Fibroblast of peridontal ligament (primary cell): Measurements from ENCODE around the gene AQP12A.

Source experiments
- DNase-seq: peaks from one replicate; pipeline ENCODE4 v3.0.0-alpha.2; 2010; ENCODE audit errors: extremely low read depth

The AQP12A gene

GRCh38 chr2:240722376-240722775 lies 30.7 kb downstream of the AQP12A start:
- DNase-seq, result no peak

- no peak for DNase-seq
These were observed 31.4 kb downstream of the AQP12A start for GRCh38 chr2:240722796-240723735.

- DNase-seq, result no peak
These were observed 32.2 kb downstream of the AQP12A start for GRCh38 chr2:240723851-240724250.

- DNase-seq, result no peak
These were observed 32.8 kb downstream of the AQP12A start for GRCh38 chr2:240724431-240724830.

- DNase-seq, result no peak
These were observed 33.6 kb downstream of the AQP12A start for GRCh38 chr2:240725266-240725665.

GRCh38 chr2:240725671-240726070 lies 34.0 kb downstream of the AQP12A start:
- DNase-seq, result no peak

GRCh38 chr2:240726876-240727275 lies 35.2 kb downstream of the AQP12A start:
- DNase-seq, result no peak

GRCh38 chr2:240727439-240727838 lies 35.8 kb downstream of the AQP12A start:
- no peak for DNase-seq

- DNase-seq, result no peak
These were observed 36.2 kb downstream of the AQP12A start for GRCh38 chr2:240727913-240728312.

GRCh38 chr2:240728361-240728760 lies 36.7 kb downstream of the AQP12A start:
- DNase-seq, result no peak

GRCh38 chr2:240728827-240729226 lies 37.2 kb downstream of the AQP12A start:
- DNase-seq, result no peak

- DNase-seq, result no peak
These were observed 39.0 kb downstream of the AQP12A start for GRCh38 chr2:240730501-240731177.

GRCh38 chr2:240731178-240731545 lies 39.5 kb downstream of the AQP12A start:
- DNase-seq, result no peak

- DNase-seq, result no peak
These were observed 40.5 kb downstream of the AQP12A start for GRCh38 chr2:240732184-240732583.

- DNase-seq, result no peak
These were observed 41.4 kb downstream of the AQP12A start for GRCh38 chr2:240732911-240733622.

GRCh38 chr2:240733803-240734495 lies 42.3 kb downstream of the AQP12A start:
- DNase-seq, result no peak

GRCh38 chr2:240734756-240735155 lies 43.1 kb downstream of the AQP12A start:
- no peak for DNase-seq

- no peak for DNase-seq
These were observed 43.8 kb downstream of the AQP12A start for GRCh38 chr2:240735476-240735875.

GRCh38 chr2:240736281-240737250 lies 44.9 kb downstream of the AQP12A start:
- no peak for DNase-seq

- DNase-seq, result no peak
These were observed 45.8 kb downstream of the AQP12A start for GRCh38 chr2:240737512-240737911.

GRCh38 chr2:240737958-240738357 lies 46.3 kb downstream of the AQP12A start:
- no peak for DNase-seq
